Colonic mucosa (tissue), 4 donors: ENCODE results near the gene KRT84. TPM values are rescaled to one million over a fixed set of nuclear protein-coding genes. Genes with fewer than 3 reads are reported as not detected.

ENCODE experiments used
- DNase-seq: peaks from one replicate; pipeline ENCODE4 v3.0.0-alpha.2; 2020
- H3K27ac ChIP-seq: fragments of 200-600 bp; one replicate; pipeline ENCODE4 v1.8.0; 2021
- H3K27me3 ChIP-seq: fragments of 200-600 bp; one replicate; pipeline ENCODE4 v1.8.0; 2021
- H3K36me3 ChIP-seq: fragments of 200-600 bp; one replicate; pipeline ENCODE4 v1.8.0; 2021
- H3K4me1 ChIP-seq: fragments of 200-600 bp; one replicate; pipeline ENCODE4 v1.8.0; 2021; ENCODE audit warnings: mild to moderate bottlenecking
- H3K4me3 ChIP-seq: fragments of 200-600 bp; one replicate; pipeline ENCODE4 v1.8.0; 2021
- H3K9ac ChIP-seq, 2 donors: one replicate each; pipeline ENCODE4 v1.7.0; 2013; ENCODE audit warnings: control low read depth in 2 of 2, low read depth in 2 of 2, low read length in 2 of 2
- H3K9me3 ChIP-seq: fragments of 200-600 bp; one replicate; pipeline ENCODE4 v1.8.0; 2021
- CTCF ChIP-seq: fragments of 200-600 bp; IDR thresholded peaks from one replicate; pipeline ENCODE4 v1.8.0; 2022; ENCODE audit warnings: antibody characterized with exemption, mild to moderate bottlenecking
- intact Hi-C: fragments of 100-400 bp; cut with DNase I; formaldehyde crosslinking; loops from one replicate; pipeline ENCODE4 v1.14.1; 2022
- total RNA-seq, 2 donors: library from RNA; stranded (reverse); fragmentation: NEBNext Ultra II Directional in 1 of 2; extraction: Animal tissue kit (Norgen Biotek cat#: 25700) in 1 of 2; gene quantifications; one replicate each; pipeline ENCODE4 v1.2.1, GENCODE V29; 2021
- donor health status: healthy.
- donor health status: DM: no; HTN: no; CAD: no.
- donor health status: DM: no; HTN: no; CAD: no.

The KRT84 gene
- total RNA-seq, 2 donors from 2014 or later: not detected

- intact Hi-C loops: no loop called here
- TF ChIP-seq CTCF: no peak
- H3K4me3 ChIP-seq: no peak overlapping the region
- no peaks in the 10 kb centered on the region for H3K36me3 ChIP-seq
- no peak overlapping the region for H3K27ac ChIP-seq
- H3K9ac ChIP-seq: no peak overlapping the region
- no peak for DNase-seq
- H3K27me3 ChIP-seq: no peaks in the 10 kb centered on the region
- no peaks in the 10 kb centered on the region for H3K9me3 ChIP-seq
- H3K4me1 ChIP-seq: no peaks in the 10 kb centered on the region
Observed at GRCh38 chr12:52423035-52423434, 37.6 kb upstream of the KRT84 start.

GRCh38 chr12:52419656-52420055 lies 34.2 kb upstream of the KRT84 start:
- no peaks in the 10 kb centered on the region for H3K4me1 ChIP-seq
- H3K4me3 ChIP-seq: no peak overlapping the region
- H3K27ac ChIP-seq: no peak overlapping the region
- no peak for TF ChIP-seq CTCF
- no peak overlapping the region for H3K9ac ChIP-seq
- H3K27me3 ChIP-seq: no peaks in the 10 kb centered on the region
- intact Hi-C loops: no loop called here
- no peaks in the 10 kb centered on the region for H3K9me3 ChIP-seq
- no peak for DNase-seq
- no peaks in the 10 kb centered on the region for H3K36me3 ChIP-seq

- H3K27me3 ChIP-seq: no peaks in the 10 kb centered on the region
- no peak overlapping the region for H3K9ac ChIP-seq
- TF ChIP-seq CTCF: no peak
- H3K4me3 ChIP-seq: no peak overlapping the region
- H3K4me1 ChIP-seq: no peaks in the 10 kb centered on the region
- DNase-seq: no peak
- no peaks in the 10 kb centered on the region for H3K9me3 ChIP-seq
- intact Hi-C loops: no loop called here
- no peak overlapping the region for H3K27ac ChIP-seq
- H3K36me3 ChIP-seq: no peaks in the 10 kb centered on the region
Observed at GRCh38 chr12:52418576-52419110, 33.2 kb upstream of the KRT84 start.

- H3K27ac ChIP-seq: no peak overlapping the region
- no peaks in the 10 kb centered on the region for H3K9me3 ChIP-seq
- intact Hi-C loops: no loop called here
- no peaks in the 10 kb centered on the region for H3K4me1 ChIP-seq
- no peak for DNase-seq
- no peak for TF ChIP-seq CTCF
- H3K36me3 ChIP-seq: no peaks in the 10 kb centered on the region
- no peak overlapping the region for H3K9ac ChIP-seq
- no peaks in the 10 kb centered on the region for H3K27me3 ChIP-seq
- H3K4me3 ChIP-seq: no peak overlapping the region
Observed at GRCh38 chr12:52417740-52418139, 32.3 kb upstream of the KRT84 start.

- no peak for DNase-seq
- TF ChIP-seq CTCF: no peak
- intact Hi-C loops: no loop called here
- no peak overlapping the region for H3K9ac ChIP-seq
- no peak overlapping the region for H3K4me3 ChIP-seq
- H3K4me1 ChIP-seq: no peaks in the 10 kb centered on the region
- H3K27me3 ChIP-seq: no peaks in the 10 kb centered on the region
- no peak overlapping the region for H3K27ac ChIP-seq
- no peaks in the 10 kb centered on the region for H3K9me3 ChIP-seq
- H3K36me3 ChIP-seq: no peaks in the 10 kb centered on the region
Observed at GRCh38 chr12:52416795-52417194, 31.3 kb upstream of the KRT84 start.
